Measurements from ENCODE around the gene RTP2.
"Not testable (repeated sequence)": the region's sequence is repeated elsewhere in the genome, so short reads cannot be mapped to it uniquely, and the experiment has no call there.

Gene RTP2

DNA sequence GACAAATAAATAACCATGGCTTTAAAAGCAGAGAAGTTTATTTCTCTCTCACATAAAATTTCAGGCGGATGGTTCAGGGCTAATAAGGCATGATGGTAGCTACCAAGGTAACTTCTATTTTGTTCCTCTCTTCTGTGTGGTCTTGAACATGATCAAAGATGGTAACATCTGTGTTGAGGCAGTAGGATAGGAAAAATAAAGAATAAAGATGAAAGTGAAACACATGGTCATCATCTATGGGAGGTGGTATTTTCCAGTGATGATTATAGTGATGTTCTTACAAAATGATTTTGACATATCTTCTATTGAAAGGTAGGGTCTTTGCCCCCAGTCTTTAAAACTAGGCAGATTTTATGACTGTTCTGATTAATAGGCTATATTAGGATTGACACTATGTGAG lies 17.9 kb downstream of the RTP2 start:
- no peak overlapping the region for H3K4me3 ChIP-seq (ENCODE audit: low read length)
- no peak for DNase-seq (ENCODE audit: low read depth, low spot score)

DNA sequence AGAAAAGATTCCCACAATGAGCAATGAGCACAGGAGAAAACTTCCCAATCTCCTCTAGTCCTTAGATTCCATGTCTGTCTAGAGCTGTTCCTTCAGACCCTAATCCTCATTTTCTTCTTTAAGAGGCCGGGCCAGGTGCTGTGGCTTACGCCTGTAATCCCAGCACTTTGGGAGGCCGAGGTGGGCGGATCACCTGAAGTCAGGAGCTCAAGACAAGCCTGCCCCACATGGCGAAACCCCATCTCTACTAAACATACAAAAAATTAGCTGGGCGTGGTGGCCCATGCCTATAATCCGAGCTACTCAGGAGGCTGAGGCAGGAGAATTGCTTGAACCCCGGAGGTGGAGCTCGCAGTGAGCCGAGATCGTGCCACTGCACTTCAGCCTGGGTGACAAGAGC lies 20.6 kb downstream of the RTP2 start:
- not testable (repeated sequence) for H3K4me3 ChIP-seq (ENCODE audit: low read length); DNase-seq (ENCODE audit: low read depth, low spot score)

- H3K4me3 ChIP-seq (ENCODE audit: low read length) = no peak overlapping the region
- peak; percentile 33 for DNase-seq (ENCODE audit: low read depth, low spot score)
These were observed 22.5 kb downstream of the RTP2 start for GRCh38 chr3:187679638-187680396.

- DNase-seq (ENCODE audit: low read depth, low spot score) = peak; percentile 42
- no peak overlapping the region for H3K4me3 ChIP-seq (ENCODE audit: low read length)
These were observed 23.6 kb downstream of the RTP2 start for GRCh38 chr3:187678726-187679268.

GRCh38 chr3:187677604-187678003 lies 24.8 kb downstream of the RTP2 start:
- no peak for DNase-seq (ENCODE audit: low read depth, low spot score)
- no peak overlapping the region for H3K4me3 ChIP-seq (ENCODE audit: low read length)

GRCh38 chr3:187673012-187673411 lies 29.3 kb downstream of the RTP2 start:
- no peak overlapping the region for H3K4me3 ChIP-seq (ENCODE audit: low read length)
- DNase-seq (ENCODE audit: low read depth, low spot score) = no peak

DNA sequence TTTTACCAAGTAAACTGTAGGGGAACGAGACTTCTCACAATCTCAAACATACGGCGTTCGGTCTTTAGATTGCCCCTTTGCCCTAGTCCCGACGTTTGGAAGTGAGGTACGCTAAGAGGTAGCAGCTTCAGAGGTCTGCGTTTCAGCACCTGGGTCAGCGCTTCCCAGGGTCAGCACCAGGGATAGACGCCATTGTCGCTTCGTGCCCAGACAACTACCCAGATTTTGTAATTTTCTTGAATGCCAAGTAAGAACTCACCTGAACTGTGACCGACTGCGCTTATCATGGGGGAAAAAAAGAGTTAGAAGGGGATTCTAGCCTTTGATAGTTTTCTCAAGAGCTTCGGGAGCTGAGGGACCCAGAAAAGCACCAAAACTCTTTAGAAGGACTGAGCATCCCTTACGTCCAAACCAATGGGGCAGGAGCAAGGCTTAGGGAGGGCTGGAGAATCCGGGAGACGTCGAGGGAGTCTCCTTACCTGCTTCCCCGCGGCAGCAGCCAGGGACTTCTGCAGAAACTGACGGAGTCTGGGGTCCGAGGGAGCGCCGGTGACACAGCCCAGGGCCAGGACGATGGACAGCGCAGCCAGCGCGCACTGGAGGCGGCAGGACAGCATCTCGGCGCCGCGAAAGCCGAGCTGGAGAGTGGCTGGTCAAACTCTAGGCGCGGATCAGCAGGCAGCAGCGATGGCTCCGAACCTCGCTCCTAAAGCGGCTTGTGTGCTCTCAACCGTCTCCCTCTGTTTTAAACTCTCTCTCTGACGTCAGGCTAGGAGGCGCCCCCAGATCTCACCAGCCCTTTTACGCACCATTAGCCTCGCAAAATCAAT lies 32.5 kb downstream of the RTP2 start, which contains the start of gene SST:
TSS of gene SST (minus strand) at position 720 of the 830 bp plus-strand sequence. CDS start at position 617, 103 bp downstream.
- peak; percentile 11 for DNase-seq (ENCODE audit: low read depth, low spot score)
- H3K4me3 ChIP-seq (ENCODE audit: low read length) = no peak within 1 kb of the TSS

DNA sequence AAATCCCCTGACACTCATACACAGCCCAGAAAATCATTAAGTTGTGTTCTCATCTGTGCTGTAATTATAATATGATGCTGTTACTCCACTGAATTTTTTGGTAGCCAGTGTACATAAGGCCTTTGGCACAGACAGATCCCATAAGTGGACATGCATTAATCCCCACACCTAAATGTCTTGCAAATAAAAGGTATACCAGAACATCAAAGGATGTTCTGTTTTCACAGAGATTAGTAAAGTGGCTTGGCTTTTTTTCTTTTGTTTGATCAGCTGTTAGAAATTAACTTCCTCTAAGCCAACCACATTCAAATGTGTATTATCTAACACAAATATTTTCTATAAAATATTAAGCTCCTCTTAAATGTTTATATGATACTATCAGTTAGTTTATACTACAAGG lies 34.8 kb downstream of the RTP2 start:
- H3K4me3 ChIP-seq (ENCODE audit: low read length) = no peak overlapping the region
- DNase-seq (ENCODE audit: low read depth, low spot score) = no peak

GRCh38 chr3:187665764-187666402 lies 36.5 kb downstream of the RTP2 start:
- no peak overlapping the region for H3K4me3 ChIP-seq (ENCODE audit: low read length)
- DNase-seq (ENCODE audit: low read depth, low spot score) = no peak

DNA sequence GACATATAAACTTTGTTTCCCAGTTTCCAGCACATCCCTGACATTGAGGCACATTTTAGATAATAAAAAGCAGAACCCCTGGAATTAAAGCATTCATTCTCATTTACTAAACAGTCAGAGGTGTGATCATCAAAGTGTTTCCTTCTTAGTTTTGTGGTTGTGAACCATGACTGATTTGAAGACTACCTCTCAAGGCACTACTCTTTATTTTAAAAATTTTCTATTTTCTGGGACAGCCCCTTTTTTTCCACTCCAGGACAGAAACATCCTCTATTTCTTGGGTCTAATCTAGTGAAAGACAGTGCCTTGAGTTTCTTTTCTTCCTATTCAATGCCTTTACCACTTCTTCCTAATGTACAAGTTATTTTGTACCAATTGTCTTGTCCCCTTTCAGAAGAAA lies 37.3 kb downstream of the RTP2 start:
- DNase-seq (ENCODE audit: low read depth, low spot score) = no peak
- no peak overlapping the region for H3K4me3 ChIP-seq (ENCODE audit: low read length)

DNA sequence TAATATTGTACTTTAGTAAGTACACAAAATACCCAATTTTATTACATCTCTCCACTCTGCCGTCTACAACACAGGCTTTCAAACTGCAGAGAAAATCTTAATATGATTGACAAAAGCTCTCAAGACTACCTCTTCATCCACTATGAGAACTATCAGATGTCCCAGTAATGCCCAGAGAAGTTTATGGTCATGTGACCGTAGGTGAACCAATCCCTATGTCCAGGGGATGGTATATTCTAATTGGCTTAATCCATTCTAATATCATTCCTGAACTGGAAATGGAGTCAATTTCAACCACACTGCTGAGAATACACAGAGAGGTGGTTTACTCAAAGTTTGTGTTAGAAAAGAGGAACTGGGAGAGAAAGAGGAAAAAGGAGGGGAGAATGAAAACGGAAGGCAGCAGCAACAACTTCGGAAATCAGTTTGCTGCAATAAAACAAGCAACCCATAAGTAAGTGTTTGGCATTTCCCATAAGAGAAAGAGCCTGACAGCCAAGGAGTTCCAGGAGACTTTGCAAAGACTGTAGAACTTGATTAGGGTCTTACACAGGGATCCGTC lies 39.4 kb downstream of the RTP2 start:
- no peak for DNase-seq (ENCODE audit: low read depth, low spot score)
- H3K4me3 ChIP-seq (ENCODE audit: low read length) = no peak overlapping the region

DNA sequence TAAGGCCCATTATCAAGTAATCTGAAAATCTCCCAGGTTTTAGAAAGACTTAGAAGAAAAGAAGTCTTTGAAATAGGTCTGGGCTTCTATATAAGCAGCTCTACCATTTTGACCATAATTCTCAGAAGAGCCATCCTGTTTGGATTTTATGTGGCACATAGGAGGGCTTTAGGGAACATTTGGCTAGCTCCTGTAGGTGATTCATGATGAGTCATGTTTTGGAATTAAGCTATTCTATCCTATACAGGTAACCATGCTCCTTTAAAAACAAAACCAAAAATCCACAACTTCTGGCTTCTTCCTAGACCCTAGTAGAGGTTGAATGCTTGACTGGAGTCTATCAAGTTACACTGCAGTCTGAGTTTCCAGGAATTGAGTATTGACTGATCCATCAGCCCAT lies 41.1 kb downstream of the RTP2 start:
- no peak for DNase-seq (ENCODE audit: low read depth, low spot score)

DNA sequence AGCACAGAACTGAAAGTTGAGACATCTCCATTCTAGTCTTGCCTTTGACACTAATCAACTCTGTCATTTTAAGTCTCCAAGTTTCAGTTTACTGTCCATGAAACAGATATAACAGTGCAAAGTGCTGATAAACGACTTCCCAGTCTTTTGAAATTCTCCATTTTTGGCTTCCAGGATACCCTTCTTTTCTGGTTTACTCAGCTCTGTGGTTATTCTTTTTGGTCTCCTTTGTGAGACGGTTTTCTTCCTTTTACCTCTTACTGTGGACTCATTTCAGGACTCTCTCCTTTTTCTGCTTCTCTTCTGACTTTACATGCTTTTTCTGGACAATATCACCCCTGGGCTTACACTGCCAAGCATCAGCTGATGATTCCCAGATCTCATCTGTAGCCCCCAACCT lies 51.1 kb downstream of the RTP2 start:
- DNase-seq (ENCODE audit: low read depth, low spot score) = no peak
- no peak overlapping the region for H3K4me3 ChIP-seq (ENCODE audit: low read length)

More for the DNA sequence above, 41.1 kb downstream of the RTP2 start:
- H3K4me3 ChIP-seq (ENCODE audit: low read length) = no peak overlapping the region
